HCT116 (cell line): ENCODE measurements around the gene PROX1. TPM values are rescaled to one million over a fixed set of nuclear protein-coding genes. Genes with fewer than 3 reads are reported as not detected.

Source experiments
- ATAC-seq: fragments of 200-7000 bp; cut with Tn5 transposase; 2 replicates; pipeline ENCODE4 v1.9.1; 2020; ENCODE audit warnings: mild to moderate bottlenecking, moderate library complexity
- BruUV-seq: library from RNA; stranded (reverse); fragments of 400-500 nt; replicated peaks from 2 replicates; lab custom pipeline; 2021; lab: Mats Ljungman, UMichigan
- CTCF ChIA-PET: fragments of 300-600 bp; sonication (Branson Sonifier 250); formaldehyde crosslinking; loops from one replicate; lab custom pipeline; 2021; ENCODE audit warnings: antibody characterized with exemption; lab: Charles Lee
- POLR2A ChIA-PET: fragments of 300-600, 350-600 bp; sonication (Branson Sonifier 250); formaldehyde crosslinking; loops from one replicate; lab custom pipeline; 2021; ENCODE audit warnings: antibody characterized with exemption; lab: Charles Lee
- RAD21 ChIA-PET, 2 experiments: fragments of 300-600 bp; sonication (Branson Sonifier 250); formaldehyde crosslinking; loops; one replicate each; lab custom pipeline; 2023; ENCODE audit warnings: low total read pairs in 2 of 2; ENCODE audit not compliant: uncharacterized antibody in 2 of 2, unreplicated experiment in 2 of 2, low non-redundant PET in 1 of 2; lab: Charles Lee
- DNase-seq: peaks from one replicate; pipeline ENCODE4 v3.0.0-alpha.2; 2010; ENCODE audit warnings: low read depth, low spot score
- H2AFZ ChIP-seq: fragments of 200-600 bp; shearing (Covaris generic), sonication (generic); 2 replicates; pipeline ENCODE4 v1.6.1; 2017; ENCODE audit warnings: low read depth, mixed run types, mixed read lengths, antibody characterized with exemption, low read length; ENCODE audit not compliant: poor library complexity, severe bottlenecking
- H3K27ac ChIP-seq: 2 replicates; pipeline ENCODE4 v1.5.1; 2012; ENCODE audit warnings: low read depth, low read length
- H3K27me3 ChIP-seq: fragments of 200-600 bp; sonication (generic); 2 replicates; pipeline ENCODE4 v1.6.1; 2016; ENCODE audit warnings: mixed run types, low read length, mixed read lengths; ENCODE audit not compliant: insufficient read depth
- H3K36me3 ChIP-seq, 2 experiments: fragments of 200-500 bp in 1 of 2; fragments of 200-600 bp in 1 of 2; sonication (Bioruptor generic) in 1 of 2; sonication (generic) in 1 of 2; 2 replicates each; pipeline versions ENCODE4 v1.5.1 to v1.6.1; 2014 to 2016; ENCODE audit warnings: low read length in 2 of 2, inconsistent platforms in 1 of 2, mixed read lengths in 1 of 2, mixed run types in 1 of 2; ENCODE audit not compliant: insufficient read depth in 2 of 2, control insufficient read depth in 1 of 2
- H3K4me1 ChIP-seq, 2 experiments: fragments of 200-600 bp in 1 of 2; sonication (generic) in 1 of 2; 2 replicates each; pipeline versions ENCODE4 v1.5.1 to v1.6.1; 2012 to 2017; ENCODE audit warnings: low read length in 2 of 2, inconsistent platforms in 1 of 2, mild to moderate bottlenecking in 1 of 2, mixed read lengths in 1 of 2, mixed run types in 1 of 2, moderate library complexity in 1 of 2; ENCODE audit not compliant: insufficient read depth in 2 of 2, control insufficient read depth in 1 of 2
- H3K4me2 ChIP-seq: fragments of 200-600 bp; sonication (generic); 2 replicates; pipeline ENCODE4 v1.6.1; 2017; ENCODE audit warnings: mixed run types, low read length, mixed read lengths
- H3K4me3 ChIP-seq, 2 experiments: fragments of 200-600 bp in 1 of 2; sonication (generic) in 1 of 2; replicated peaks in 1 of 2; 2 replicates each; pipeline ENCODE4 v1.5.1; 2011 to 2016; ENCODE audit warnings: low read length in 2 of 2, control low read depth in 1 of 2, low read depth in 1 of 2, mild to moderate bottlenecking in 1 of 2, mixed read lengths in 1 of 2, mixed run types in 1 of 2
- H3K79me2 ChIP-seq: fragments of 200-600 bp; sonication (generic); 2 replicates; pipeline ENCODE4 v1.6.1; 2017; ENCODE audit warnings: mild to moderate bottlenecking, mixed run types, low read length, moderate library complexity, mixed read lengths; ENCODE audit not compliant: insufficient read depth
- H3K9ac ChIP-seq: fragments of 200-600 bp; sonication (generic); 2 replicates; pipeline ENCODE4 v1.6.1; 2016; ENCODE audit warnings: low read length, mixed read lengths
- H3K9me2 ChIP-seq: fragments of 200-600 bp; sonication (generic), shearing (Covaris generic); 2 replicates; pipeline ENCODE4 v1.6.1; 2017; ENCODE audit warnings: mixed run types, mild to moderate bottlenecking, moderate library complexity; ENCODE audit not compliant: insufficient read depth
- H3K9me3 ChIP-seq, 2 experiments: fragments of 200-500 bp in 1 of 2; fragments of 200-600 bp in 1 of 2; sonication (Bioruptor generic) in 1 of 2; sonication (generic) in 1 of 2; 2 replicates each; pipeline ENCODE4 v1.6.1; 2014 to 2017; ENCODE audit warnings: low read length in 2 of 2, mixed read lengths in 2 of 2, inconsistent platforms in 1 of 2, low read depth in 1 of 2, mild to moderate bottlenecking in 1 of 2, mixed run types in 1 of 2, moderate library complexity in 1 of 2; ENCODE audit not compliant: control insufficient read depth in 1 of 2, insufficient read depth in 1 of 2
- H4K20me1 ChIP-seq: fragments of 200-600 bp; sonication (generic), shearing (Covaris generic); 2 replicates; pipeline ENCODE4 v1.6.1; 2017; ENCODE audit warnings: mixed run types, mild to moderate bottlenecking, moderate library complexity; ENCODE audit not compliant: insufficient read depth
- ATF3 ChIP-seq: IDR thresholded peaks from 2 replicates; pipeline ENCODE4 v1.6.1; 2012
- CBX3 ChIP-seq: IDR thresholded peaks from 2 replicates; pipeline ENCODE4 v1.6.1; 2012; ENCODE audit warnings: low read depth
- CEBPB ChIP-seq: IDR thresholded peaks from 2 replicates; pipeline ENCODE4 v1.6.1; 2012; ENCODE audit warnings: low read depth
- CTCF ChIP-seq, 3 experiments: fragments of 200-600 bp in 1 of 3; sonication (generic) in 1 of 3; IDR thresholded peaks in 2 of 3; conservative IDR thresholded peaks in 1 of 3; 2 replicates each; pipeline ENCODE4 v1.5.1; 2012 to 2017; ENCODE audit warnings: low read depth in 2 of 3, low read length in 2 of 3, antibody characterized with exemption in 1 of 3, borderline replicate concordance in 1 of 3, control low read depth in 1 of 3, mild to moderate bottlenecking in 1 of 3, mixed read lengths in 1 of 3, mixed run types in 1 of 3, moderate library complexity in 1 of 3; ENCODE audit not compliant: insufficient read depth in 1 of 3
- EGR1 ChIP-seq: IDR thresholded peaks from 2 replicates; pipeline ENCODE4 v1.6.1; 2012; ENCODE audit warnings: low read depth
- ELF1 ChIP-seq: IDR thresholded peaks from 2 replicates; pipeline ENCODE4 v1.6.1; 2012; ENCODE audit warnings: low read depth, borderline replicate concordance
- EZH2 ChIP-seq: fragments of 200-600 bp; sonication (generic); IDR thresholded peaks from 2 replicates; pipeline ENCODE4 v1.6.1; 2017; ENCODE audit warnings: antibody characterized with exemption, mixed run types
- EZH2phosphoT487 ChIP-seq: fragments of 200-600 bp; IDR thresholded peaks from 2 replicates; pipeline ENCODE4 v1.6.1; 2018; ENCODE audit warnings: antibody characterized with exemption, borderline replicate concordance
- POLR2AphosphoS5 ChIP-seq: IDR thresholded peaks from 2 replicates; pipeline ENCODE4 v1.6.1; 2011; ENCODE audit warnings: mild to moderate bottlenecking, low read depth, low read length, moderate library complexity
- RAD21 ChIP-seq: IDR thresholded peaks from 2 replicates; pipeline ENCODE4 v1.6.1; 2012; ENCODE audit warnings: low read depth, mild to moderate bottlenecking
- SIN3A ChIP-seq: IDR thresholded peaks from 2 replicates; pipeline ENCODE4 v1.6.1; 2012; ENCODE audit warnings: low read depth
- YY1 ChIP-seq: IDR thresholded peaks from 2 replicates; pipeline ENCODE4 v1.6.1; 2011; ENCODE audit warnings: low read length, low read depth, moderate library complexity, mild to moderate bottlenecking; ENCODE audit not compliant: insufficient replicate concordance; ENCODE audit errors: extremely low read depth
- ZNF274 ChIP-seq: fragments of 200-500 bp; sonication (Bioruptor generic); IDR thresholded peaks from 2 replicates; pipeline ENCODE4 v1.6.1; 2014; ENCODE audit warnings: mild to moderate bottlenecking, low read depth, low read length, inconsistent platforms
- intact Hi-C: fragments of 100-400 bp; cut with micrococcal nuclease; formaldehyde crosslinking; loops from 2 replicates; pipeline ENCODE4 v1.10.0; 2022
- total RNA-seq: library from RNA; stranded (reverse); gene quantifications from one replicate; pipeline ENCODE4 v1.2.1, GENCODE V29; 2021; ENCODE audit not compliant: unreplicated experiment

The PROX1 gene
- total RNA-seq, 1 experiment from 2014 or later = 0.22 TPM

GRCh38 chr1:214066190-214066589 lies 78.4 kb downstream of the PROX1 start:
- ChIA-PET RAD21 (no interaction called here), CTCF (no interaction called here), POLR2A (no interaction called here)
- no peak for DNase-seq
- Histone ChIP-seq H2AFZ (no peak overlapping the region), H3K9me3 (no peaks in the 10 kb centered on the region), H3K4me2 (no peak overlapping the region), H3K79me2 (no peaks in the 10 kb centered on the region), H3K4me1 (no peaks in the 10 kb centered on the region), H3K9me2 (no peaks in the 10 kb centered on the region), H3K4me3 (no peak overlapping the region), H3K9ac (no peak overlapping the region), H4K20me1 (no peaks in the 10 kb centered on the region), H3K36me3 (no peaks in the 10 kb centered on the region), H3K27me3 (peaks cover 41% of the 10 kb centered on the region), H3K27ac (no peak overlapping the region)
- no peak for ATAC-seq
- TF ChIP-seq EGR1 = no peak
- TF ChIP-seq ELF1 = no peak
- no peak for TF ChIP-seq CEBPB
- TF ChIP-seq POLR2AphosphoS5 = no peak
- BruUV-seq = no TSS peak
- intact Hi-C loops = no loop called here

GRCh38 chr1:214066936-214067335 lies 79.2 kb downstream of the PROX1 start:
- H3K9me3 ChIP-seq = no peaks in the 10 kb centered on the region
- no peaks in the 10 kb centered on the region for H3K36me3 ChIP-seq
- ChIA-PET POLR2A (no interaction called here), RAD21 (no interaction called here), CTCF (no interaction called here)
- no peaks in the 10 kb centered on the region for H3K9me2 ChIP-seq
- no peak for DNase-seq
- H3K9ac ChIP-seq = no peak overlapping the region
- H3K4me2 ChIP-seq = no peak overlapping the region
- no peak for TF ChIP-seq YY1
- no peak for TF ChIP-seq SIN3A
- no peak for TF ChIP-seq EZH2phosphoT487
- no peak for TF ChIP-seq ZNF274
- TF ChIP-seq ATF3 = no peak
- TF ChIP-seq CTCF (IDR thresholded peaks at IDR 0.05 in 2 of 3, conservative IDR thresholded peaks at IDR 0.05 in 1 of 3; ENCODE audit: borderline replicate concordance in 1 of 3, insufficient read depth in 1 of 3, low read depth in 2 of 3, low read length in 2 of 3) = no peak
- TF ChIP-seq CBX3 = no peak
- no peak for TF ChIP-seq EZH2
- no peak for TF ChIP-seq ELF1
- TF ChIP-seq RAD21 = no peak
- H2AFZ ChIP-seq = no peak overlapping the region
- no peak overlapping the region for H3K4me3 ChIP-seq
- H3K27ac ChIP-seq = no peak overlapping the region
- H3K79me2 ChIP-seq = no peaks in the 10 kb centered on the region
- intact Hi-C loops = no loop called here
- no peak for ATAC-seq
- no peaks in the 10 kb centered on the region for H4K20me1 ChIP-seq
- BruUV-seq = no TSS peak
- no peaks in the 10 kb centered on the region for H3K4me1 ChIP-seq
- H3K27me3 ChIP-seq = peaks cover 41% of the 10 kb centered on the region
